ENCODE results near the gene TOM1. TPM values are rescaled to one million over a fixed set of nuclear protein-coding genes. Genes with fewer than 3 reads are reported as not detected.

Gene TOM1
- total RNA-seq, 2 experiments from 2014 or later, result 211 to 219 TPM

DNA sequence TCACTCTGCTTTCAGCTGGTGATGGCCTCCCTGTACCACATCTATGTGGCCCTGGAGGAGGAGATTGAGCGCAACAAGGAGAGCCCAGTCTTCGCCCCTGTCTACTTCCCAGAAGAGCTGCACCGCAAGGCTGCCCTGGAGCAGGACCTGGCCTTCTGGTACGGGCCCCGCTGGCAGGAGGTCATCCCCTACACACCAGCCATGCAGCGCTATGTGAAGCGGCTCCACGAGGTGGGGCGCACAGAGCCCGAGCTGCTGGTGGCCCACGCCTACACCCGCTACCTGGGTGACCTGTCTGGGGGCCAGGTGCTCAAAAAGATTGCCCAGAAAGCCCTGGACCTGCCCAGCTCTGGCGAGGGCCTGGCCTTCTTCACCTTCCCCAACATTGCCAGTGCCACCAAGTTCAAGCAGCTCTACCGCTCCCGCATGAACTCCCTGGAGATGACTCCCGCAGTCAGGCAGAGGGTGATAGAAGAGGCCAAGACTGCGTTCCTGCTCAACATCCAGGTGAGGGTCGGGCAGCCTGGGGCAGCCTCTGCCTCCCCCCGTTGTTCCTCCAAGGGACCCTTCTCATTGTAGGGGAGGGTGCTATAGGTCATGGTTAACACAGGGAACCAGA, 87.1 kb downstream of the TOM1 start:
- Histone ChIP-seq H3K9me3 (ENCODE audit: control insufficient read depth in 1 of 2, insufficient read depth in 1 of 2, low read length in 2 of 2) (no peaks in the 10 kb centered on the region), H3K4me3 (ENCODE audit: low read length) (no peak overlapping the region), H3K27me3 (ENCODE audit: control insufficient read depth in 1 of 2, insufficient read depth in 2 of 2, low read length in 2 of 2) (peaks cover 20 to 29% of the 10 kb centered on the region in 2 experiments), H3K27ac (ENCODE audit: low read depth in 1 of 2, low read length in 2 of 2) (no peak overlapping the region), H3K36me3 (ENCODE audit: insufficient read depth, low read length) (no peaks in the 10 kb centered on the region), H3K4me1 (ENCODE audit: insufficient read depth, low read length) (no peaks in the 10 kb centered on the region)
- DNase-seq (no peak), ATAC-seq (ENCODE audit: poor library complexity) (no peak)
- intact Hi-C loops (cut with DNase I, micrococcal nuclease), result no loop called here
- Mint-ChIP-seq H3K9me3 (no peaks in the 10 kb centered on the region), H3K36me3 (ENCODE audit: low read depth) (no peaks in the 10 kb centered on the region), H3K4me1 (ENCODE audit: low read depth) (no peaks in the 10 kb centered on the region), H3K4me3 (no peak overlapping the region), H3K27me3 (peaks cover 30% of the 10 kb centered on the region), H3K27ac (no peak overlapping the region)
- TF ChIP-seq, protein P1, sequence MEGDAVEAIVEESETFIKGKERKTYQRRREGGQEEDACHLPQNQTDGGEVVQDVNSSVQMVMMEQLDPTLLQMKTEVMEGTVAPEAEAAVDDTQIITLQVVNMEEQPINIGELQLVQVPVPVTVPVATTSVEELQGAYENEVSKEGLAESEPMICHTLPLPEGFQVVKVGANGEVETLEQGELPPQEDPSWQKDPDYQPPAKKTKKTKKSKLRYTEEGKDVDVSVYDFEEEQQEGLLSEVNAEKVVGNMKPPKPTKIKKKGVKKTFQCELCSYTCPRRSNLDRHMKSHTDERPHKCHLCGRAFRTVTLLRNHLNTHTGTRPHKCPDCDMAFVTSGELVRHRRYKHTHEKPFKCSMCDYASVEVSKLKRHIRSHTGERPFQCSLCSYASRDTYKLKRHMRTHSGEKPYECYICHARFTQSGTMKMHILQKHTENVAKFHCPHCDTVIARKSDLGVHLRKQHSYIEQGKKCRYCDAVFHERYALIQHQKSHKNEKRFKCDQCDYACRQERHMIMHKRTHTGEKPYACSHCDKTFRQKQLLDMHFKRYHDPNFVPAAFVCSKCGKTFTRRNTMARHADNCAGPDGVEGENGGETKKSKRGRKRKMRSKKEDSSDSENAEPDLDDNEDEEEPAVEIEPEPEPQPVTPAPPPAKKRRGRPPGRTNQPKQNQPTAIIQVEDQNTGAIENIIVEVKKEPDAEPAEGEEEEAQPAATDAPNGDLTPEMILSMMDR (IDR thresholded peaks at IDR 0.05), result no peak
- POLR2A ChIA-PET, result no interaction called here
- CTCF ChIA-PET, result no interaction called here

DNA sequence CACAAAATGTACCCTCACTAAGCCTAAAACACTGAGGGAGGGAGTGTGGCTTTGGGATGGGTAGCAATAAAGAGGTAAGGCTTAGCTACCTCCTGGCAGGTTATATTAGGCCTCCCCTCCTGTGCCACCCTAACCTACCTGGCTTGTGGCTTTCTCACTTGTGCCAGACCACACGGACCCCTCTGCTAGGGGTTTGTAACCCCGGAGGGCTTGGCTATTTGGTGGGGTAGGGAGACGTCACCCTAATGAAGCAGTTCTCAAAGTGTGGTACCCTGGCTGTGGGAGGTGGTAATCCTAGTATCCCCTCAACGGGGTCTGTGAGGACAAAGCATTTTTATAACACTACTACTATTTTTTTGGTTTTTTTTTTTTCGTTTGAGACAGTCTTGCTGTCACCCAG, 91.2 kb downstream of the TOM1 start:
- H3K27ac Mint-ChIP-seq, result no peak overlapping the region
- CTCF ChIA-PET, result no interaction called here
- no peaks in the 10 kb centered on the region for H3K36me3 Mint-ChIP-seq (ENCODE audit: low read depth)
- ATAC-seq (ENCODE audit: poor library complexity), result no peak
- POLR2A ChIA-PET, result no interaction called here
- intact Hi-C loops (cut with DNase I, micrococcal nuclease), result no loop called here
- Histone ChIP-seq H3K36me3 (ENCODE audit: insufficient read depth, low read length) (no peaks in the 10 kb centered on the region), H3K4me1 (ENCODE audit: insufficient read depth, low read length) (no peaks in the 10 kb centered on the region), H3K27me3 (ENCODE audit: control insufficient read depth in 1 of 2, insufficient read depth in 2 of 2, low read length in 2 of 2) (peaks cover 5 to 7% of the 10 kb centered on the region in 2 experiments), H3K4me3 (ENCODE audit: low read length) (no peak overlapping the region), H3K9me3 (ENCODE audit: control insufficient read depth in 1 of 2, insufficient read depth in 1 of 2, low read length in 2 of 2) (no peaks in the 10 kb centered on the region), H3K27ac (ENCODE audit: low read depth in 1 of 2, low read length in 2 of 2) (no peak overlapping the region)
- no peaks in the 10 kb centered on the region for H3K9me3 Mint-ChIP-seq
- no peak overlapping the region for H3K4me3 Mint-ChIP-seq
- no peak for DNase-seq
- H3K27me3 Mint-ChIP-seq, result no peaks in the 10 kb centered on the region
- TF ChIP-seq, protein P1 (IDR thresholded peaks at IDR 0.05), result no peak
- H3K4me1 Mint-ChIP-seq (ENCODE audit: low read depth), result no peaks in the 10 kb centered on the region

DNA sequence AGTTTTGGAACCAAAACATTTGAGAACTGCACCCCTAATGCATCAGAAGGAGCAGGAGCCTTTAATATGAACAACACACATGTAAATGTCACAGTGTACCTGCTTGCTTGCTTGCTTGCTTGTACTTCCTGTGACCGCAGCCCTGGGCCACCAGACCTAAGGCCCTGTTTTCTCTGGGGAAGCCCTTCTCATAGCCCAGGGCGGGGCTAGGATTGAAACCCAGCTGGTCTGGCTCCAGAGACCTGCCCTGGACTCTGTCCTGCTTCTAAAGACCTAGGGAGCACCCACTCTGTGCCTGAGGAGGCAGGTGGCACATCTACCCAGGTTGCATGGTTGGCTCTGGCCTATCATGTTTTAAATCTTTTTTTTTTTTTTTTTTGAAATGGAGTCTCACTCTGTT, 92.7 kb downstream of the TOM1 start:
- H3K27me3 Mint-ChIP-seq, result no peaks in the 10 kb centered on the region
- Histone ChIP-seq H3K27me3 (ENCODE audit: control insufficient read depth in 1 of 2, insufficient read depth in 2 of 2, low read length in 2 of 2) (peaks cover 0 to under 1% of the 10 kb centered on the region in 2 experiments), H3K9me3 (ENCODE audit: control insufficient read depth in 1 of 2, insufficient read depth in 1 of 2, low read length in 2 of 2) (no peaks in the 10 kb centered on the region), H3K36me3 (ENCODE audit: insufficient read depth, low read length) (no peaks in the 10 kb centered on the region), H3K4me3 (ENCODE audit: low read length) (no peak overlapping the region), H3K27ac (ENCODE audit: low read depth in 1 of 2, low read length in 2 of 2) (no peak overlapping the region), H3K4me1 (ENCODE audit: insufficient read depth, low read length) (no peaks in the 10 kb centered on the region)
- no peak overlapping the region for H3K4me3 Mint-ChIP-seq
- CTCF ChIA-PET, result no interaction called here
- no peak for ATAC-seq (ENCODE audit: poor library complexity)
- H3K9me3 Mint-ChIP-seq, result no peaks in the 10 kb centered on the region
- intact Hi-C loops (cut with DNase I, micrococcal nuclease), result no loop called here
- TF ChIP-seq, protein P1 (IDR thresholded peaks at IDR 0.05), result no peak
- no peak for DNase-seq
- no peaks in the 10 kb centered on the region for H3K36me3 Mint-ChIP-seq (ENCODE audit: low read depth)
- POLR2A ChIA-PET, result no interaction called here
- H3K27ac Mint-ChIP-seq, result no peak overlapping the region
- no peaks in the 10 kb centered on the region for H3K4me1 Mint-ChIP-seq (ENCODE audit: low read depth)

Data from CD4-positive, alpha-beta T cell (primary cell).